ENCODE measurements around the gene TMEM208. TPM values are rescaled to one million over a fixed set of nuclear protein-coding genes. Genes with fewer than 3 reads are reported as not detected.

Gene TMEM208
- total and polyA plus RNA-seq, 2 of the 8 experiments (the other 6 are each of a cell fraction or from before 2014, with no cell fraction given): 37.7 to 100.0 TPM

GRCh38 chr16:67256701-67257230 lies 29.8 kb downstream of the TMEM208 start (continued):
- TF ChIP-seq, protein P1, sequence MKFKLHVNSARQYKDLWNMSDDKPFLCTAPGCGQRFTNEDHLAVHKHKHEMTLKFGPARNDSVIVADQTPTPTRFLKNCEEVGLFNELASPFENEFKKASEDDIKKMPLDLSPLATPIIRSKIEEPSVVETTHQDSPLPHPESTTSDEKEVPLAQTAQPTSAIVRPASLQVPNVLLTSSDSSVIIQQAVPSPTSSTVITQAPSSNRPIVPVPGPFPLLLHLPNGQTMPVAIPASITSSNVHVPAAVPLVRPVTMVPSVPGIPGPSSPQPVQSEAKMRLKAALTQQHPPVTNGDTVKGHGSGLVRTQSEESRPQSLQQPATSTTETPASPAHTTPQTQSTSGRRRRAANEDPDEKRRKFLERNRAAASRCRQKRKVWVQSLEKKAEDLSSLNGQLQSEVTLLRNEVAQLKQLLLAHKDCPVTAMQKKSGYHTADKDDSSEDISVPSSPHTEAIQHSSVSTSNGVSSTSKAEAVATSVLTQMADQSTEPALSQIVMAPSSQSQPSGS (IDR thresholded peaks at IDR 0.05; ENCODE audit: low read length): no peak
- TF ChIP-seq CBX8 (IDR thresholded peaks at IDR 0.05; ENCODE audit: borderline replicate concordance, low read depth, low read length) (no peak), RBBP5 (IDR thresholded peaks at IDR 0.05; ENCODE audit: borderline replicate concordance, low read depth, low read length) (no peak), USF2 (IDR thresholded peaks at IDR 0.05; ENCODE audit: low read length) (no peak), SP2 (IDR thresholded peaks at IDR 0.05; ENCODE audit: low read length) (no peak)
